ENCODE results near the gene NUP50.

NUP50 gene

GRCh38 chr22:45227645-45228400 lies 64.1 kb downstream of the NUP50 start:
- in situ Hi-C loops (cut with MboI; ENCODE audit: low sequenced_read_pairs) = no loop called here

- in situ Hi-C loops (cut with MboI; ENCODE audit: low sequenced_read_pairs) = no loop called here
These were observed 64.7 kb downstream of the NUP50 start for GRCh38 chr22:45228401-45228754.

GRCh38 chr22:45229181-45229580 lies 65.5 kb downstream of the NUP50 start:
- in situ Hi-C loops (cut with MboI; ENCODE audit: low sequenced_read_pairs) = no loop called here

GRCh38 chr22:45230026-45230721 lies 66.4 kb downstream of the NUP50 start:
- in situ Hi-C loops (cut with MboI; ENCODE audit: low sequenced_read_pairs) = no loop called here

- in situ Hi-C loops (cut with MboI; ENCODE audit: low sequenced_read_pairs) = no loop called here
These were observed 67.6 kb downstream of the NUP50 start for GRCh38 chr22:45231293-45231692.

GRCh38 chr22:45233386-45233785 lies 69.7 kb downstream of the NUP50 start:
- in situ Hi-C loops (cut with MboI; ENCODE audit: low sequenced_read_pairs) = no loop called here

- in situ Hi-C loops (cut with MboI; ENCODE audit: low sequenced_read_pairs) = no loop called here
These were observed 70.1 kb downstream of the NUP50 start for GRCh38 chr22:45233827-45234226.

- in situ Hi-C loops (cut with MboI; ENCODE audit: low sequenced_read_pairs) = no loop called here
These were observed 71.5 kb downstream of the NUP50 start for GRCh38 chr22:45235101-45235777.

- in situ Hi-C loops (cut with MboI; ENCODE audit: low sequenced_read_pairs) = no loop called here
These were observed 72.2 kb downstream of the NUP50 start for GRCh38 chr22:45235851-45236342.

- in situ Hi-C loops (cut with MboI; ENCODE audit: low sequenced_read_pairs) = no loop called here
These were observed 73.6 kb downstream of the NUP50 start for GRCh38 chr22:45237065-45237990.
